Stomach (tissue), 4 donors: Measurements from ENCODE around the gene AMOTL2.

Source experiments
- EP300 ChIP-seq: sonication (generic); formaldehyde crosslinking; IDR thresholded peaks from one replicate; pipeline ENCODE4 v1.6.1; 2017; ENCODE audit warnings: antibody characterized with exemption
- POLR2A ChIP-seq, 4 donors: fragments of 450-650 bp; IDR thresholded peaks; one replicate each; pipeline ENCODE4 v1.6.1; 2016; ENCODE audit warnings: antibody characterized with exemption in 4 of 4, control low read depth in 2 of 4, mild to moderate bottlenecking in 1 of 4, moderate library complexity in 1 of 4
- POLR2AphosphoS5 ChIP-seq, 3 donors: sonication (generic); formaldehyde crosslinking; IDR thresholded peaks; one replicate each; pipeline ENCODE4 v1.6.1; 2016; ENCODE audit warnings: antibody characterized with exemption in 3 of 3
- TF ChIP-seq, protein P1 (sequence below), 7 experiments: fragments of 450-650 bp in 4 of 7; fragments of 200-600 bp in 3 of 7; sonication (generic) in 3 of 7; IDR thresholded peaks; one replicate each; pipeline ENCODE4 v1.5.1; 2016 to 2019; ENCODE audit warnings: antibody characterized with exemption in 7 of 7, control low read depth in 2 of 7, mild to moderate bottlenecking in 1 of 7

DNA sequence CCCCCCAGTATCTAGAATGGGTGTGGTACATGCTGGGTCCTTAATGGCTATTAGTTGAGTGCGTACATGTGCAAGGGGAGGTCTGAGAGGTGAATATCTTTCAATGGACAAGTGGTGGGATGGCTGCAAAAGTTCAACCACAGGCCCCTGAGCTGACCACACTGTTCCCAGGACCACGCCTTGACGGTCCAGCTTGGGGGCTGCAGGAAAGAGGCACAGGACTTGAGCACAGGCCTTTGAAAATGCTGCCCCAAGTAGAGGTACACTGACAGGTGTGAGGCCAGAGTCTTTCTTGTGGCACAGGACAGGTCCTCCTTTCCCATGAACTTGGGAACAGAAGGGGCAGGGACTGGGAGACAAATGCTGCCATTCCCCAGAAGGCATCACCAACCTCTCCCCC, 24.0 kb downstream of the AMOTL2 start:
- TF ChIP-seq, protein P1, sequence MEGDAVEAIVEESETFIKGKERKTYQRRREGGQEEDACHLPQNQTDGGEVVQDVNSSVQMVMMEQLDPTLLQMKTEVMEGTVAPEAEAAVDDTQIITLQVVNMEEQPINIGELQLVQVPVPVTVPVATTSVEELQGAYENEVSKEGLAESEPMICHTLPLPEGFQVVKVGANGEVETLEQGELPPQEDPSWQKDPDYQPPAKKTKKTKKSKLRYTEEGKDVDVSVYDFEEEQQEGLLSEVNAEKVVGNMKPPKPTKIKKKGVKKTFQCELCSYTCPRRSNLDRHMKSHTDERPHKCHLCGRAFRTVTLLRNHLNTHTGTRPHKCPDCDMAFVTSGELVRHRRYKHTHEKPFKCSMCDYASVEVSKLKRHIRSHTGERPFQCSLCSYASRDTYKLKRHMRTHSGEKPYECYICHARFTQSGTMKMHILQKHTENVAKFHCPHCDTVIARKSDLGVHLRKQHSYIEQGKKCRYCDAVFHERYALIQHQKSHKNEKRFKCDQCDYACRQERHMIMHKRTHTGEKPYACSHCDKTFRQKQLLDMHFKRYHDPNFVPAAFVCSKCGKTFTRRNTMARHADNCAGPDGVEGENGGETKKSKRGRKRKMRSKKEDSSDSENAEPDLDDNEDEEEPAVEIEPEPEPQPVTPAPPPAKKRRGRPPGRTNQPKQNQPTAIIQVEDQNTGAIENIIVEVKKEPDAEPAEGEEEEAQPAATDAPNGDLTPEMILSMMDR (IDR thresholded peaks at IDR 0.05) = no peak
- no peak for TF ChIP-seq POLR2A (IDR thresholded peaks at IDR 0.05)
- no peak for TF ChIP-seq EP300
- TF ChIP-seq POLR2AphosphoS5 (IDR thresholded peaks at IDR 0.05) = no peak
